GM19238 (cell line): ENCODE results near the gene ARID5B.
"Not testable (repeated sequence)": the region's sequence is repeated elsewhere in the genome, so short reads cannot be mapped to it uniquely, and the experiment has no call there.

ENCODE experiments used
- DNase-seq: peaks from one replicate; pipeline ENCODE4 v3.0.0; 2011; ENCODE audit warnings: low spot score; ENCODE audit not compliant: insufficient read length

ARID5B gene

GRCh38 chr10:62011558-62011957 is 110.1 kb downstream of the ARID5B start:
- DNase-seq, result no peak

- no peak for DNase-seq
Observed at GRCh38 chr10:62012318-62012717, 110.8 kb downstream of the ARID5B start.

- no peak for DNase-seq
Observed at GRCh38 chr10:62014510-62014909, 113.0 kb downstream of the ARID5B start.

GRCh38 chr10:62015994-62016393 is 114.5 kb downstream of the ARID5B start:
- DNase-seq, result no peak

GRCh38 chr10:62016623-62017490 is 115.4 kb downstream of the ARID5B start:
- DNase-seq, result no peak

- no peak for DNase-seq
Observed at GRCh38 chr10:62017491-62017870, 116.0 kb downstream of the ARID5B start.

- no peak for DNase-seq
Observed at GRCh38 chr10:62018131-62018911, 116.8 kb downstream of the ARID5B start.

GRCh38 chr10:62019013-62019684 is 117.7 kb downstream of the ARID5B start:
- DNase-seq, result no peak

GRCh38 chr10:62019685-62020359 is 118.3 kb downstream of the ARID5B start:
- DNase-seq, result no peak

GRCh38 chr10:62021128-62021665 is 119.7 kb downstream of the ARID5B start:
- no peak for DNase-seq

- DNase-seq, result no peak
Observed at GRCh38 chr10:62021978-62022802, 120.7 kb downstream of the ARID5B start.

- DNase-seq, result no peak
Observed at GRCh38 chr10:62022830-62023229, 121.3 kb downstream of the ARID5B start.

- DNase-seq, result no peak
Observed at GRCh38 chr10:62023329-62023728, 121.8 kb downstream of the ARID5B start.

- DNase-seq, result no peak
Observed at GRCh38 chr10:62024026-62024701, 122.7 kb downstream of the ARID5B start.

- no peak for DNase-seq
Observed at GRCh38 chr10:62025134-62025794, 123.8 kb downstream of the ARID5B start.

GRCh38 chr10:62025901-62026879 is 124.7 kb downstream of the ARID5B start:
- DNase-seq, result no peak

GRCh38 chr10:62027841-62028501 is 126.5 kb downstream of the ARID5B start:
- no peak for DNase-seq

- DNase-seq, result not testable (repeated sequence)
Observed at GRCh38 chr10:62028502-62028842, 127.0 kb downstream of the ARID5B start.
